Measurements from ENCODE around the gene IMMT. TPM values are rescaled to one million over a fixed set of nuclear protein-coding genes. Genes with fewer than 3 reads are reported as not detected.

The IMMT gene
- total and polyA plus RNA-seq, 2 donors (not counting 3 experiments of a cell fraction or from before 2014, with no cell fraction given), result 35.6 to 112 TPM

- no peaks in the 10 kb centered on the region for H3K27me3 ChIP-seq (ENCODE audit: control insufficient read depth in 2 of 2, insufficient read depth in 2 of 2, low read length in 2 of 2)
- no peak overlapping the region for H3K4me3 ChIP-seq (replicated peaks in 1 of 3; ENCODE audit: insufficient read depth in 1 of 3, low read depth in 1 of 3, low read length in 3 of 3)
- peaks cover 6 to 8% of the 10 kb centered on the region in 2 experiments for H3K36me3 ChIP-seq (ENCODE audit: control insufficient read depth in 2 of 2, extremely low read depth in 1 of 2, insufficient read depth in 2 of 2, low read length in 2 of 2)
- H3K9me1 ChIP-seq (replicated peaks; ENCODE audit: control insufficient read depth, extremely low read depth, insufficient read depth, low read length), result no peaks in the 10 kb centered on the region
- FAIRE-seq, result no peak
- no peak for TF ChIP-seq GATA2 (IDR thresholded peaks at IDR 0.05; ENCODE audit: insufficient read depth, insufficient read length, low read depth, low read length)
- TF ChIP-seq FOS (IDR thresholded peaks at IDR 0.05; ENCODE audit: borderline replicate concordance, insufficient read depth, low read length), result no peak
- TF ChIP-seq JUN (IDR thresholded peaks at IDR 0.05; ENCODE audit: borderline replicate concordance, insufficient read depth, insufficient read length, low read depth), result no peak
- no peak for TF ChIP-seq EZH2 (IDR thresholded peaks at IDR 0.05; ENCODE audit: borderline replicate concordance, low read depth, low read length, severe bottlenecking)
- no peak for TF ChIP-seq MYC (IDR thresholded peaks at IDR 0.05; ENCODE audit: low read depth, low read length)
- TF ChIP-seq MAX (IDR thresholded peaks at IDR 0.05; ENCODE audit: insufficient read depth, insufficient read length), result no peak
- TF ChIP-seq POLR2A (IDR thresholded peaks at IDR 0.05; ENCODE audit: low read depth, low read length), result no peak
- no peak for TF ChIP-seq CTCF (IDR thresholded peaks at IDR 0.05; ENCODE audit: extremely low read depth in 1 of 2, insufficient read depth in 1 of 2, low read depth in 1 of 2, low read length in 2 of 2)
- no peak for TF ChIP-seq POLR2AphosphoS5 (IDR thresholded peaks at IDR 0.05; ENCODE audit: insufficient read depth, low read depth, low read length)
- H3K9me3 ChIP-seq (replicated peaks; ENCODE audit: control insufficient read depth, insufficient read depth, low read length), result no peaks in the 10 kb centered on the region
- intact Hi-C loops (cut with micrococcal nuclease) (no loop called here), dilution Hi-C loops (cut with MboI; ENCODE audit: extremely low pct_ligation_motif_present, low sequenced_read_pairs) (no loop called here)
- no TSS peak for BruUV-seq (replicated peaks)
- no peak overlapping the region for H3K4me2 ChIP-seq (ENCODE audit: insufficient read depth, low read length)
- CTCF ChIA-PET, result no interaction called here
- peaks cover 15% of the 10 kb centered on the region for H3K4me1 ChIP-seq (ENCODE audit: control insufficient read depth, extremely low read depth, insufficient read depth, low read length)
- no peak for DNase-seq (ENCODE audit: low read depth, low spot score)
- POLR2A ChIA-PET, result no interaction called here
- no peak overlapping the region for H3K27ac ChIP-seq (ENCODE audit: insufficient read depth, low read depth, low read length)
- no peak overlapping the region for H2AFZ ChIP-seq (ENCODE audit: low read depth, low read length)
- H4K20me1 ChIP-seq (replicated peaks; ENCODE audit: control insufficient read depth, extremely low read depth, insufficient read depth, low read length), result no peaks in the 10 kb centered on the region
- no peak overlapping the region for H3K9ac ChIP-seq (replicated peaks; ENCODE audit: extremely low read depth, insufficient read depth, low read length)
- H3K79me2 ChIP-seq (ENCODE audit: control insufficient read depth, insufficient read depth, low read length), result peaks cover 74% of the 10 kb centered on the region
These were observed 93.1 kb downstream of the IMMT start for GRCh38 chr2:86102157-86102556.

Data from endothelial cell of umbilical vein (primary cell).